Erythroblast (primary cell): ENCODE data around the gene HSPA1L.
"Not testable (repeated sequence)": the region's sequence is repeated elsewhere in the genome, so short reads cannot be mapped to it uniquely, and the experiment has no call there.

Source experiments
- GATA1 ChIP-seq: IDR thresholded peaks from 2 replicates; pipeline ENCODE4 v1.6.1; 2011; ENCODE audit warnings: low read depth, mild to moderate bottlenecking, control low read depth, low read length, moderate library complexity
- POLR2A ChIP-seq: IDR thresholded peaks from 2 replicates; pipeline ENCODE4 v1.6.1; 2011; ENCODE audit warnings: mild to moderate bottlenecking, low read length

GRCh38 chr6:31801031-31801927 lies 13.8 kb downstream of the HSPA1L start:
- not testable (repeated sequence) for TF ChIP-seq POLR2A, GATA1
